GM12891 (cell line): ENCODE data around the gene S100Z.
"Not testable (repeated sequence)": the region's sequence is repeated elsewhere in the genome, so short reads cannot be mapped to it uniquely, and the experiment has no call there.

Experiments used
- PAX5 ChIP-seq: IDR thresholded peaks from 2 replicates; pipeline ENCODE4 v1.6.1; 2011; ENCODE audit warnings: low read length, moderate library complexity, mild to moderate bottlenecking; ENCODE audit not compliant: insufficient read depth, severe bottlenecking
- POLR2A ChIP-seq: IDR thresholded peaks from 2 replicates; pipeline ENCODE4 v1.6.1; 2011; ENCODE audit warnings: low read depth, low read length, control low read depth
- POLR2AphosphoS5 ChIP-seq: IDR thresholded peaks from 2 replicates; pipeline ENCODE4 v1.6.1; 2011; ENCODE audit warnings: low read depth, low read length, control low read depth
- POU2F2 ChIP-seq: IDR thresholded peaks from 2 replicates; pipeline ENCODE4 v1.6.1; 2011; ENCODE audit warnings: low read depth, mild to moderate bottlenecking, control low read depth, low read length, moderate library complexity
- SPI1 ChIP-seq: IDR thresholded peaks from 2 replicates; pipeline ENCODE4 v1.6.1; 2011; ENCODE audit warnings: low read depth, low read length, control low read depth
- TAF1 ChIP-seq: IDR thresholded peaks from 2 replicates; pipeline ENCODE4 v1.6.1; 2011; ENCODE audit warnings: low read depth, low read length, control low read depth

- TF ChIP-seq POLR2A, POLR2AphosphoS5, PAX5, TAF1, SPI1, POU2F2: not testable (repeated sequence)
Observed at GRCh38 chr5:76945238-76945637, 95.4 kb downstream of the S100Z start.
